ENCODE measurements around the gene RANBP1.

The RANBP1 gene

GRCh38 chr22:20109411-20110358 is 6.2 kb upstream of the RANBP1 start:
- no peak for DNase-seq

GRCh38 chr22:20110359-20110985 is 5.4 kb upstream of the RANBP1 start:
- no peak for DNase-seq

- DNase-seq, result no peak
Measured at GRCh38 chr22:20111045-20111688, 4.7 kb upstream of the RANBP1 start.

- DNase-seq, result no peak
Measured at GRCh38 chr22:20111689-20112622, 3.9 kb upstream of the RANBP1 start.

GRCh38 chr22:20112623-20113511 is 3.0 kb upstream of the RANBP1 start:
- no peak for DNase-seq

- no peak for DNase-seq
Measured at GRCh38 chr22:20113551-20114310, 2.2 kb upstream of the RANBP1 start.

- DNase-seq, result no peak
Measured at GRCh38 chr22:20114506-20115475, 1.1 kb upstream of the RANBP1 start.

GRCh38 chr22:20116376-20116950 is 559 bp downstream of the RANBP1 start:
- no peak for DNase-seq

- DNase-seq, result peak; percentile 86
Measured at GRCh38 chr22:20116951-20117632, 1.2 kb downstream of the RANBP1 start, which contains the start of gene TRMT2A. Gene TRMT2A (minus strand): TSS chr22:20117226. CDS start chr22:20116906, 320 bp downstream.

GRCh38 chr22:20117633-20118299 is 1.9 kb downstream of the RANBP1 start:
- DNase-seq, result no peak

- DNase-seq, result no peak
Measured at GRCh38 chr22:20118300-20119020, 2.6 kb downstream of the RANBP1 start.

GRCh38 chr22:20121856-20122415 is 6.0 kb downstream of the RANBP1 start:
- no peak for DNase-seq

- no peak for DNase-seq
Measured at GRCh38 chr22:20123366-20124082, 7.6 kb downstream of the RANBP1 start.

GRCh38 chr22:20124083-20124787 is 8.3 kb downstream of the RANBP1 start:
- no peak for DNase-seq

Measured in NCI-H526 treated with DMSO at 0.1 percent for 48 hours (cell line).